22Rv1 (cell line): ENCODE data around the gene SLIT3.

Source experiments
- ZFX ChIP-seq: fragments of 450-650 bp; IDR thresholded peaks from 2 replicates; pipeline ENCODE4 v1.6.1; 2017; ENCODE audit warnings: antibody characterized with exemption, borderline replicate concordance
- TF ChIP-seq, protein P1 (sequence below): fragments of 450-650 bp; IDR thresholded peaks from 2 replicates; pipeline ENCODE4 v1.5.1; 2017; ENCODE audit warnings: mild to moderate bottlenecking

DNA sequence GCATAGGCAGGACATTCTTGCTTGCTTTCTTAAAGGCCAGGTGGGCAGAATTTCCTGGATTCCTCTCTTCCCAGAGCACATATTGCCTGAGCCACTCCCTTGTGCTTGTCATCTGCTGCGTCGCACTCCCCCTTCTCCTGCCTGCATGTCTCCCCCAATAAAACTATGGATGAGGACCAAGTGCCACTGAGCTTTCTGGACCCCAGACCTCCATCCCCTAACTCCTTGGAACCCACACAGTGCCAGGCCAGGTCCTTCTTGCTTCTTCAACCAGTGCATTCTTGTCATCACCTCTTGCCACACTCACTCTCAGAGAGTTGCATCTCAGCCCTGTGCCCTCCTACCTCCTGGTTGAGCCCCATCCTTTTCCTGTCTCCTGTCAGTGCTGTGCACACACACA is 563.9 kb downstream of the SLIT3 start:
- TF ChIP-seq, protein P1, sequence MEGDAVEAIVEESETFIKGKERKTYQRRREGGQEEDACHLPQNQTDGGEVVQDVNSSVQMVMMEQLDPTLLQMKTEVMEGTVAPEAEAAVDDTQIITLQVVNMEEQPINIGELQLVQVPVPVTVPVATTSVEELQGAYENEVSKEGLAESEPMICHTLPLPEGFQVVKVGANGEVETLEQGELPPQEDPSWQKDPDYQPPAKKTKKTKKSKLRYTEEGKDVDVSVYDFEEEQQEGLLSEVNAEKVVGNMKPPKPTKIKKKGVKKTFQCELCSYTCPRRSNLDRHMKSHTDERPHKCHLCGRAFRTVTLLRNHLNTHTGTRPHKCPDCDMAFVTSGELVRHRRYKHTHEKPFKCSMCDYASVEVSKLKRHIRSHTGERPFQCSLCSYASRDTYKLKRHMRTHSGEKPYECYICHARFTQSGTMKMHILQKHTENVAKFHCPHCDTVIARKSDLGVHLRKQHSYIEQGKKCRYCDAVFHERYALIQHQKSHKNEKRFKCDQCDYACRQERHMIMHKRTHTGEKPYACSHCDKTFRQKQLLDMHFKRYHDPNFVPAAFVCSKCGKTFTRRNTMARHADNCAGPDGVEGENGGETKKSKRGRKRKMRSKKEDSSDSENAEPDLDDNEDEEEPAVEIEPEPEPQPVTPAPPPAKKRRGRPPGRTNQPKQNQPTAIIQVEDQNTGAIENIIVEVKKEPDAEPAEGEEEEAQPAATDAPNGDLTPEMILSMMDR: no peak
- no peak for TF ChIP-seq ZFX
